Subcutaneous adipose tissue (tissue), 4 donors: Measurements from ENCODE around the gene OR51V1. TPM values are rescaled to one million over a fixed set of nuclear protein-coding genes. Genes with fewer than 3 reads are reported as not detected.

Experiments
- total RNA-seq, 4 donors: library from RNA; depleted of rRNA; stranded (reverse); fragments of >200 nt; gene quantifications; one replicate each; pipeline ENCODE4 v1.1.0, GENCODE V29; 2016
- TF ChIP-seq, protein P1 (sequence below): fragments of 450-650 bp; IDR thresholded peaks from one replicate; pipeline ENCODE4 v1.5.1; 2016; ENCODE audit warnings: low read depth, mild to moderate bottlenecking, control low read depth, antibody characterized with exemption, moderate library complexity

The OR51V1 gene
- total RNA-seq, 4 donors from 2014 or later, result not detected

DNA sequence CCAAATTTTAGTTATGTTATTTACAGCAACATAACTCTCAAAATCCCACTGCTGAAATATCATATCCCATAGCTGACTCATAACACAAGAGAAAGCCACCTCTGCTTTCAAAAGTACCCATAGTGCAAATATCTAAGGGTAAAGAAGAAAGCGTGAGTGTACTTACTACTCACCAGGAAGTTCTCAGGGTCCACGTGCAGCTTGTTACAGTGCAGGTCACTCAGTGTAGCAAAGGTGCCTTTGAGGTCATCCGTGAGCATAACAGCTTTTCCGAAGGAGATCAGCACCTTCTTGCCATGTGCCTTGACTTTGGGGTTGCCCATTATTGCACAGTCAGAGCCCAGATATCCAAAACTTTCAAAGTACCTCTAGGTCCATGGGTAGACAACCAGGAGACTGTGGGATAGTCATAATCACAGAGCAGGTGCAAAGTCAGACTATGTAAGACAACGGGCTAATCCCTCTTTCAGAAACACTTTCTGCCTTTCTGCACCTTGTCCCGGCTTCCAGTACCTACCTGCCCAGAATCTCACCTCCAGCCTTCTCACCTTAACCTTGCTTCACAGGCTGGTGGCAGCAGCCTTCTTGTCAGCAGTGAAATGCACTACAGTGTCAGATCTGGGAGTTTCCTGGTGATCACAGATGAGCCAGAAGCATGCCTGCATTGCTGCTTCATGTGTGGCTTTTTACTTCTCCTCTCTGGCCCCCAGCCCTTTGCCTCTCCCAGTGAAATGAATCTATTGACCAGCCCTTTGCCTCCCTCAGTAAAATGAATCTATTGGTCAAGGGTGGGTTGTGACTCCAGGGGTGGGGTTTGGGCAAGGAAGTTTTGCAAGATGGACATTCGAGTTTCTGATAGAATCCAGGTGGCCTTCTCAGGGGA lies 42.7 kb upstream of the OR51V1 start:
- TF ChIP-seq, protein P1, sequence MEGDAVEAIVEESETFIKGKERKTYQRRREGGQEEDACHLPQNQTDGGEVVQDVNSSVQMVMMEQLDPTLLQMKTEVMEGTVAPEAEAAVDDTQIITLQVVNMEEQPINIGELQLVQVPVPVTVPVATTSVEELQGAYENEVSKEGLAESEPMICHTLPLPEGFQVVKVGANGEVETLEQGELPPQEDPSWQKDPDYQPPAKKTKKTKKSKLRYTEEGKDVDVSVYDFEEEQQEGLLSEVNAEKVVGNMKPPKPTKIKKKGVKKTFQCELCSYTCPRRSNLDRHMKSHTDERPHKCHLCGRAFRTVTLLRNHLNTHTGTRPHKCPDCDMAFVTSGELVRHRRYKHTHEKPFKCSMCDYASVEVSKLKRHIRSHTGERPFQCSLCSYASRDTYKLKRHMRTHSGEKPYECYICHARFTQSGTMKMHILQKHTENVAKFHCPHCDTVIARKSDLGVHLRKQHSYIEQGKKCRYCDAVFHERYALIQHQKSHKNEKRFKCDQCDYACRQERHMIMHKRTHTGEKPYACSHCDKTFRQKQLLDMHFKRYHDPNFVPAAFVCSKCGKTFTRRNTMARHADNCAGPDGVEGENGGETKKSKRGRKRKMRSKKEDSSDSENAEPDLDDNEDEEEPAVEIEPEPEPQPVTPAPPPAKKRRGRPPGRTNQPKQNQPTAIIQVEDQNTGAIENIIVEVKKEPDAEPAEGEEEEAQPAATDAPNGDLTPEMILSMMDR, result no peak

DNA sequence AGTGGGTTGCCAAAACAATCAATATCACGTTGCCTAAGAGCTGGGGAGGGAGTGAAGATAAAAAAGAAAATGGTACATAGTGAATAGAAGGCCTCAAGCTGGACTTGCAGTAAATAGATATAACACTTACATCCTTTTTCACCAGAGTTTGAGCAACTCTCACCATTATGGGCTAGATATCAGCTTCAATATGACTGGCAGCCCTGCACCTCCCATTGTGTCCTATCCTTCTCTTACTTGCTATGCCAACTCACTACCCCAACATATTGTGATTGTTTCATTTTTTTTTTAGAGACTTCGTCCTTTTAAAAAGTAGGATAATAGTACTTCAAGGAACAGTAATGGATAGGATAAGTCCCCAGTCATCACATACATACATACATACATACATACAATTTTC lies 41.7 kb upstream of the OR51V1 start:
- TF ChIP-seq, protein P1, result no peak

DNA sequence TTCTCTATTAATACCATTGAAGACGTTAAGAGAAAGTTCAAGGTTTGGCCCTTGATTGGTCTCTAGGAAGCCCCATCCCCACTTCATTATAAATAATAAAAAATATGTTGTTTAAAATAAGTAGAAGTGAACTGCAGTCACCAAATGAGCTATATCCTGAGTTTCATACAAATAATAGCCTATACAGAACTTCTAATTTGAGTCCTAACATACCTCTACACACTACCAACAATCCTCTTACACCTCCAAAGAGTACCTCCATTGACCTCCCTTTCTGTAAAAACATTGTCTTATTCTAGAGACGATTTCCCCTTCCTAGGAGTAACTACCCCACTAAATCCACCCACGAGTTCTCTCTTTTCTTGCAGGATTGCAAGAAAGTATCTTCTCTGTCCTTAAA lies 41.0 kb upstream of the OR51V1 start:
- TF ChIP-seq, protein P1, result no peak

DNA sequence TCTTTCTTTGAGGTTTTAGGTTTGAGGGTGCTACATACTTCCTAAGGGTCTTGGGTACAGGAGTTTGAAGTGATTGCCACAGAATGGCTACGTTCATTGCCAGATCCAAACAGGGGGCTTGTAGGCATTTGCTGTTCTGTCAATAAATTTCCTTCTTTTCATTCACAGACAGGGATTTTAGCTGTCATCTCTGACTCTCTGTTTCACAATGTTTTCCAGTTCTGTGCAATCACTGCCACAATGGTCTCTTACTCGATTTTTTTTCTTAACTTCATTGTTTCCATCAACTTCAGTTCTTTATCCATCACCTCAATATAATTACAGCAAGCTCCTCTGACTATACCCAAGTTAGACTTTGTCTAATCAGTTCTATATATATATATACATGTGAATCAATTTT lies 40.0 kb upstream of the OR51V1 start:
- TF ChIP-seq, protein P1, result no peak

DNA sequence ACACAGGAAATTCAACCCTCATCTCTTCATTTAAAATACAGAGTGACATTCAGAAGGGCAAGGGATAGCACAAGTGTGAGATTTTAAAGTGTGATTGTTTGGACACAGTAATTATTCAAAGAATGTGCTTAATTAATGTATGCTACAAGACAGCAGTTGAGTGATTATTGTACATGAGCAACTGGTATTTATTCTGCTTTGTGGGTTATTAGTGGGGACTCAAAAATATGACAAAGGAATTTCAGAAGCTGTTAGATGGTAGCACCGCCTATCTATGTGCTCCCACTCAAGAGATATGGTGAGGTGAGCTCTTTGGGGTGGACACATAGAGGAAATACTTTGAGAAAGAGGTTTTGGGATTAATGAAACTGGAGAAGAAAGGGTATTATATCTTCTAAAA lies 39.6 kb upstream of the OR51V1 start:
- TF ChIP-seq, protein P1, result no peak

DNA sequence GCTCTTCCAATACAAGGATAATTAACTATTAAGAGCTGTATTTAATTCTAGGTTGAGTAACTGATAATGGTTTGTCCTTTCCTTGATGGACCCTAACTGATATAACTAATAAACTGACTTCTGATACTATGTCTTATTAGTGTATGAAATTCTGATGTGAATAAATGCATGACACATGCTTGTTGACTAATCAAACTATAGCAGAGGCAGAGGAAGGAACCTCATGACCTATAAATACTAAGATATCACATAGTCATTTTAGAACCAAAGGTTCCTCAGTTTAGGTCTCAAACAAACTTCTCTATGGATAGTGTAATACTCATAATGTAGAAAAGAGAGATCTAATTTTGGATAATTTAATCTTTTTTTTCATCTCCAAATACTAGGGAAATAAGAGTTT lies 38.6 kb upstream of the OR51V1 start:
- TF ChIP-seq, protein P1, result no peak

DNA sequence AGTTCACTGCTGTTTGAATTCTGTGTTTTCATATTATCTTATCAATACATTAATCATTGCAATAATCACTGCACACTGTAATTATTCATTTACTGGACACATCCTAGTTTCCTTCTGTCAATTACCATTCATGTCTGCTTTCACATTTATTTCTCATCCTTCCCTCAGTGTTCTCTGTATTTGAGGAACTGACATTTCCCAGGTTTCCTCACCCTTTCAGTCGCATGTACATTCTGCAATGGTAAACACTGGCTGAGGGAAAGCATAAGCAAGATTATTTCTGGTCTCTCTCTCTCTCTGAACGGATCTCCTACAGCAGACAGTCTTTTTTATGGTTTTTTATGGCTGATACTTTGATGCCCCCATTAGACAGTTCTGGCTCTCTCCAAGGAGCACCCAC lies 38.0 kb upstream of the OR51V1 start:
- TF ChIP-seq, protein P1, result no peak
